Measurements from ENCODE around the gene ARL6IP6. TPM values are rescaled to one million over a fixed set of nuclear protein-coding genes. Genes with fewer than 3 reads are reported as not detected.

ARL6IP6 gene
- total and polyA plus RNA-seq, 10 of the 15 experiments (the other 5 are each of a cell fraction or from before 2014, with no cell fraction given): 15.8 to 87.3 (median 28.4) TPM

GRCh38 chr2:152717228-152718075 lies 968 bp upstream of the ARL6IP6 start, which contains the start of gene PRPF40A:
TSS of gene PRPF40A (minus strand) at chr2:152717461. CDS start at chr2:152717439, 22 bp downstream.
- ChIA-PET POLR2A (interaction anchor here (0.6 to 2.9 kb wide), 18 partner anchors 9 to 1606 kb away, joined by 3 to 20 read pairs (median 4); no protein-coding TSS in a partner anchor), SMC1A (ENCODE audit: uncharacterized antibody, unreplicated experiment) (interaction anchor here (0.9 to 2.7 kb wide), 6 partner anchors 9 to 541 kb away, joined by 3 to 18 read pairs (median 4); no protein-coding TSS in a partner anchor), CTCF (interaction anchor here (0.9 to 5.7 kb wide), 8 partner anchors 8 to 803 kb away, joined by 3 to 58 read pairs (median 8); no protein-coding TSS in a partner anchor), RAD21 (ENCODE audit: unreplicated experiment) (interaction anchor here (0.6 to 2.0 kb wide), 5 partner anchors 8 to 654 kb away, joined by 3 to 7 read pairs (median 3); no protein-coding TSS in a partner anchor)
- H3K4me1 ChIP-seq (ENCODE audit: control insufficient read depth, insufficient read depth, low read length): no peaks in the 10 kb centered on the region
- peak within 1 kb of the TSS; percentile 95 for H3K27ac ChIP-seq (ENCODE audit: control insufficient read depth, insufficient read depth)
- no peaks in the 10 kb centered on the region for H4K20me1 ChIP-seq (ENCODE audit: control insufficient read depth, insufficient read depth)
- intact Hi-C loops (cut with micrococcal nuclease; ENCODE audit: unreplicated experiment): loop anchor here (5.0 to 10.0 kb wide), 2 partner anchors 540 to 1433 kb away; partner anchors contain the start of genes NMI and STAM2
- H3K4me2 ChIP-seq (ENCODE audit: control insufficient read depth, insufficient read depth): peak within 1 kb of the TSS; percentile 77
- DNase-seq (ENCODE audit: low read depth, low spot score) (peak; percentile 92), FAIRE-seq (peak; percentile 88), ATAC-seq (peak; percentile 82)
- peak within 1 kb of the TSS; percentile 97 for H2AFZ ChIP-seq (ENCODE audit: control insufficient read depth, low read depth, low read length)
- peaks cover 71% of the 10 kb centered on the region for H3K79me2 ChIP-seq (ENCODE audit: control insufficient read depth, insufficient read depth, low read length)
- H3K4me3 ChIP-seq: peak within 1 kb of the TSS; percentile 81
- WGBS (ENCODE audit: insufficient coverage, insufficient replicate concordance, low lambda C conversion rate, missing lambda C conversion rate): 1% methylated on average over 53 of the region's 71 CpGs
- in situ Hi-C loops (cut with MboI): loop anchor here (25.0 kb wide), 1 partner anchor 1430 kb away; the partner anchor contains the start of gene NMI
- H3K9ac ChIP-seq (ENCODE audit: control insufficient read depth, insufficient read depth, low read length): peak within 1 kb of the TSS; percentile 98
- peaks cover 0 to 10% of the 10 kb centered on the region in 2 experiments; a peak in 2 of 4 replicates for H3K36me3 ChIP-seq (ENCODE audit: control insufficient read depth in 2 of 2, insufficient read depth in 2 of 2, low read length in 1 of 2)
- no peaks in the 10 kb centered on the region for H3K27me3 ChIP-seq (replicated peaks in 1 of 2; ENCODE audit: control insufficient read depth in 2 of 2, insufficient read depth in 2 of 2, low read length in 1 of 2)
- BruUV-seq (replicated peaks): no TSS peak
- no peaks in the 10 kb centered on the region for H3K9me3 ChIP-seq (replicated peaks; ENCODE audit: control insufficient read depth, insufficient read depth, low read length)
- TF ChIP-seq SMC3 (IDR thresholded peaks at IDR 0.05; ENCODE audit: borderline replicate concordance, low read length) (no peak), BRCA1 (IDR thresholded peaks at IDR 0.05; ENCODE audit: low read depth, low read length) (no peak), KLF5 (IDR thresholded peaks at IDR 0.05; ENCODE audit: partially characterized antibody) (peak; percentile 50), RUNX3 (IDR thresholded peaks at IDR 0.05; ENCODE audit: low read length) (peak; percentile 36; the same call in 1 of the 2 replicates), MYC (IDR thresholded peaks at IDR 0.05; ENCODE audit: insufficient read depth, insufficient read length, insufficient replicate concordance, low read length, severe bottlenecking) (no peak), EGR1 (IDR thresholded peaks at IDR 0.05; ENCODE audit: borderline replicate concordance in 1 of 2, low read depth in 2 of 2, low read length in 2 of 2) (peak in 1 of 2 experiments; percentile 16; a peak in 1 of 3 replicates), ATF3 (IDR thresholded peaks at IDR 0.05; ENCODE audit: borderline replicate concordance, extremely low read depth, low read depth, low read length) (no peak), KDM1A (IDR thresholded peaks at IDR 0.05; ENCODE audit: borderline replicate concordance) (no peak), SUPT20H (IDR thresholded peaks at IDR 0.05; ENCODE audit: borderline replicate concordance, control insufficient read depth, low read depth, low read length) (no peak), POLR2AphosphoS5 (IDR thresholded peaks at IDR 0.05; ENCODE audit: low read length) (peak; percentile 76), NR2C2 (IDR thresholded peaks at IDR 0.05; ENCODE audit: borderline replicate concordance, control insufficient read depth, insufficient read length, low read depth) (peak; percentile 91), PAX5 (IDR thresholded peaks at IDR 0.05; ENCODE audit: borderline replicate concordance, low read depth, low read length) (peak; percentile 6; the same call in 1 of the 2 replicates), RCOR1 (conservative IDR thresholded peaks at IDR 0.05; ENCODE audit: low read depth, low read length) (no peak), YY1 (IDR thresholded peaks at IDR 0.05; ENCODE audit: low read depth, low read length) (peak; percentile 85), CTCF (IDR thresholded peaks at IDR 0.05 in 2 of 3, conservative IDR thresholded peaks at IDR 0.05 in 1 of 3; ENCODE audit: control insufficient read depth in 2 of 3, extremely low read depth in 1 of 3, insufficient read depth in 1 of 3, low read depth in 3 of 3, low read length in 3 of 3) (no peak), CREM (IDR thresholded peaks at IDR 0.05; ENCODE audit: low read depth) (peak; percentile 93), FOXM1 (IDR thresholded peaks at IDR 0.05; ENCODE audit: low read depth, low read length) (no peak), BACH1 (IDR thresholded peaks at IDR 0.05; ENCODE audit: borderline replicate concordance) (peak; percentile 12; the same call in 1 of the 2 replicates), HDGF (IDR thresholded peaks at IDR 0.05) (peak; percentile 98), SUZ12 (IDR thresholded peaks at IDR 0.05; ENCODE audit: unreplicated experiment) (no peak), BMI1 (IDR thresholded peaks at IDR 0.05; ENCODE audit: borderline replicate concordance) (no peak)
